GM18868 (cell line): Measurements from ENCODE around the gene CLEC4A.
"Not testable (repeated sequence)": the region's sequence is repeated elsewhere in the genome, so short reads cannot be mapped to it uniquely, and the experiment has no call there.

Experiments
- ATAC-seq: cut with Tn5 transposase; IDR thresholded peaks from one replicate; pipeline ENCODE4 v1.9.1; 2021; ENCODE audit warnings: mild to moderate bottlenecking, moderate library complexity; ENCODE audit not compliant: unreplicated experiment

CLEC4A gene

GRCh38 chr12:8133636-8134397 is 10.4 kb downstream of the CLEC4A start:
- not testable (repeated sequence) for ATAC-seq

DNA sequence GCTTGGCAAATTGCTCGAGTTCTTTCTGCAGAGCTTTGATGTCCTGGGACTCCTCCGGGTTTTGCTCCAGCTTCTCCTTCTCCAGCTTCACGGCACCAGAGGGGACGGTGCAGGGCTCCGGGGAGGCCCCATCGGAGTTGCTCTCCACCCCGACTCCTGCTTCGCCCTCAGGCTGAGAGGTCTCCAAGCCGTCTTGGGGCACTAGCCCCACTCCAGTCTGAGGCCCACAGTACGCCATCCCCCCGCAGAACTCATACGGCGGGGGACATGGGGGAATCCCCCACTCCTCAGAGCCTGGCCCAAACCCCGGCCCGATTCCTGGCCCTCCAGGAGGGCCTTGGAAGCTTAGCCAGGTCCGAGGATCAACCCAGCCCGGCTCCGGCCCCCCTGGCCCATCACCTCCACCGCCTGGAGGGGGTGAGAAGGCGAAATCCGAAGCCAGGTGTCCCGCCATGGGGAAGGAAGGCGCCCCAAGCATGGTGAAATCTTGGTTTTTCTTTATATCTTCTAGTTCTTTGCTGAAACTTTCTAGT is 11.0 kb downstream of the CLEC4A start:
- ATAC-seq = not testable (repeated sequence)

DNA sequence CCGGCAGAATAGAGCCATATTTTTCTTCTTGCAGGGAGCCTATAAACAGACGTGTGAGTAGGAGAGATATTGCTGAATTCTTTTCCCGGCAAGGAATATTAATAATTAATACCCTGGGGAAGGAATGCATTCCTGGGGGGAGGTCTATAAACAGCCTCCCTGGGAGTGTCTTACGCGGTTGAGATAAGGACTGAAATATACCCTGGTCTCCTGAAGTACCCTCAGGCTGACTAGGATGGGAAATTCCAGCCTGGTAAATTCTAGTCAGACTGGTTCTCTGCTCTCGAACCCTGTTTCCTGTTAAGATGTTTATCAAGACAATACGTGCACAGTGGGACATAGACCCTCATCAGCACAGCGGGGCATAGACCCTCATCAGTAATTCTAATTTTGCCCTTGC is 18.2 kb downstream of the CLEC4A start:
- not testable (repeated sequence) for ATAC-seq

- no peak for ATAC-seq
These were observed 19.8 kb downstream of the CLEC4A start for GRCh38 chr12:8143261-8143660.

DNA sequence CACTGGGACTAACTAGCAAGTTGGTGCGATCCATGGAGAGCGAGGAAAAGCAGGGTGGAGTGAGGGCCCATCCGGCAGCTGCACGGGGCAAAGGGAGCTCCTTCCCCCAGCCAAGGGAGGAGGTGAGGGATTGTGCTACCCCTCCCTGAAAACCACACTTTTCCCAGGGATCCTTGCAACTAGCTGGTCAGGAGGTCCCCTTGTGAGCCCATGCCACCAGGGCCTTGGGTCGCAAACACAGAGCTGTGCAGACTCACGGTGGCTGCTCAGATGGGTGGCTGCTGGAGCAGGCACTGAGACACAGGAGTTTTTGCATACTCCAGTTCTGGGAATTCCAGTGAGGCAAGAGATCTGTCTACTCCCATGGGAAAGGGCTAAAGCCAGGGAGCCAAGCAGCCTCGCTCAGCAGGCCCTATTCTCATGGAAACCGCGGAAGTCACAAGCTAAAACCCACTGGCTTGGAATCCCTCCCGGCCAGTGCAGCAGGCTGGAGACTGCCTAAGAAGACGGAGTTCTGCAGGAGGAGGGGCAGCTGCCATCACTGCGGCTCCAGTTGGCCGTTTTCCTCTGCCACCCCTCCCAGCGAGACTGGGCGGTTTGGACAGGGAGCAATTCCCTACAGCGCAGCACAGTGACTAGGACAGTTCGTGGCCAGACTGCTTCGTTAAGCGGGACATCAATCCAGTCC is 22.5 kb downstream of the CLEC4A start:
- ATAC-seq = no peak

- no peak for ATAC-seq
These were observed 23.0 kb downstream of the CLEC4A start for GRCh38 chr12:8146442-8146771.

DNA sequence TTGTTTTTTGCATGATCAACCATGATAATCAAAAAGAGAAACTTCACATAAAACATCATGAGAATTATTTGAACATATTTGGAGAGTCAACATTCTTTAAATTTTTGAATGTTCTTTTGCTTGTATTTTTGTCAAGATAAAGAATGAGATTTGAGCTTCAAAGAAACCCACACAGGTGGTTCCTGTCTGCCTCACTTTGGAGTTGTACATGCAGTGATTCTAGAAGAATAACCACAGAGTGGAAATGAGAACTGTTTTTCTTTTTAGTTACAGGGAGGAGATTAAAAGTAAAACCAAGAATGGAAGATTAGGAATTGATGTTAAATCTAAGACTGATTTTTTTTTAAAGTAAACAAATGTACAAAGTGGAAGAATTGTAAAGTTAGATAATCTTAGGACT is 31.1 kb downstream of the CLEC4A start:
- no peak for ATAC-seq

DNA sequence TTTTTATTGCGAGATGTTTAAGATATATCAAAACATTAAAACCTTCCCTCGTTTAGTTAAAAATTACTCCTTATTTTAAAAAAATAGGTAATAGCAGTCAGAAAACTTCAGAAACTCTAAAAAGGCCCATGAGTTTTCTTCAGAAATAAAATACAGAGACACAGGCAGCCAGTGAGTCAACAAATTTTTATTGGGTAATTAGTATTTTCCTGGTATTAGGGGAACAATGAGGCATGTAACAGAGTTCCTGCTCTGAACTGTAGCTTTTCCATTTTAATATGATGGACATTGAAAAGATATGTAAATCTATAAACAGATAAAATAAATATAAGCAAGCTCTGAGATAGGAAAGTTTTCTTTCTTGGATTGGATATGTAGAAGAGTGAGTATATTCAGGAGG is 33.0 kb downstream of the CLEC4A start:
- ATAC-seq = no peak

DNA sequence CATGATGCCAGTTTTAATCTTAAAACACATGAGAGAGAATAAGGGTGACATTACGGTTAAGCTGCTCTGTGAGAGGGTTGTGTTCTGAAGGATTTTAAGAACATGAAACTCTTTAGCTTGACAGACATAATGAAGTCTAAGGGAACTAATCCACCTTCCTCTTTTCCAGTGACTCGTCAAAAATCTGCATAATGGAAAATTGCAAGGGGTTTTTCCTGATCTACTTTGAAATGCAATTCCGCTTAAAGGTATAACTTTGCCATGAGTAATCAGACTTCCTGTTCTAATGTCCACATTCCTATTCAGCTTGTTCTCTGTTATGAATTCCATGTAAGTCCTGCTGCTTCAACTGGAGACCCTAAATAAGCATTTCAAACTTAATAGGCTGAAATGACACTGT is 33.4 kb downstream of the CLEC4A start, which contains the start of gene ZNF705A:
Gene ZNF705A (plus strand): TSS at position 171 of the 400 bp plus-strand sequence. CDS start 15,611 bp downstream, outside the sequence.
- ATAC-seq = no peak

DNA sequence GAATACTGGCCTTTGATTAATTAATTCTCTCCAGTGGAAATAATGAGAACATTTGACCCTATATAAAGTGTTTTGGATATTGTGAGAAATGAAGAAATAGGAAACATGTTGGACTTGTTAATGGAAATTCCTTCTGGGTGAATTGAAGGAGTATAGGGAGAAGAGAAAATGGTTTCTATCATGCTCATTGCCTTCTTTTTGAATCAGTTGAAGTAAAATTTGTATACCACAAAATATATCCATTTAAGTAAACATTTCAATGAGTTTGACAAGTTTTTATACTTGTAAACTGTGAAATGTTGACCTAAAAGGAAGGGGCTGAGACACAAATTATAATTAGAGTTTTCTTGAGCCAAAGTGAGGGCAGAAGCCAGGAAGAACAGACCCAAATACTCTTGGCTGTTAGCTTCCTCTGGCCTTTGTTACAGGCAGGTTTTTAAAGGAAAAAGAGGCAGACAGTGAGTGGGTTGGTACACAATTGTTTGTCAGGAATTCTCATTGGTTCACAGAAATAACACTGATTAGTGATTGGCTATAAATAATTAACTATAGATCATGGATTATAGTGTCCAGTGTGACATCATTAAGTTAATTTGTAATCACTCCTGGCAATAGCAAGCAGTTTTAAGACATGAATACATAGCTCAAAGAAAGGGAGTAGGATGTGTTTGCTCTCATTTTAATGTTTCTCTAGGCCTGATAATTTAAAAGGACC is 34.2 kb downstream of the CLEC4A start:
- ATAC-seq = no peak

GRCh38 chr12:8172911-8173310 is 49.5 kb downstream of the CLEC4A start:
- not testable (repeated sequence) for ATAC-seq

DNA sequence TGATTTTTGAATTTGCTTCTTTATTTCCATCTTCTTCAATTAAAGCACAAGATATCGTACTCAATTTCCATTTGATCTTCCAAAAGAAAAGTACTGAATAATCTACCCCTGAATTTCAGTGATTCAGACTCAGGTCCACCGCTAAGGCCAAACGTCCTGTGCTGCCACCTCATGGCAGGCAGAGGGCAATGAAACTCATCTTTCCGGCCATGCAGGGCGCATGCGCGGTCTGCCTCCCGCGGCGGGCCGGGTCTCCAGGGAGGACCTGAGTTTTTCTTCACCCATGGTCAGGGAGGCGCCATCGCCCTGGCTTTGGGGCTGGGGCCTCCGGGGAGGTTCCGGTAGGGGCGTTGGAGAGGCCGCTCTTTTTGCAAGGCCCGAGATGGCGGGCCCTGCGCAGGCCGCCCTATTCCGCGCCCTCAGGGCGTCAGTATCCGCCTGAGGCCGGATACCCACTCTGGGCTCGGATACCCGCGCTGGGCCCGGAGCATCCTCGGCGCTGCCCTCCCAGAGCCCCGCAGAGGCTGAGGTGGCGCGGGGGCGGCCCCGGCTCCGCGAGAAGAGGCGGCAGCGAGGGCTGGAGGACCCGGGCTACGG is 56.7 kb downstream of the CLEC4A start:
- not testable (repeated sequence) for ATAC-seq

GRCh38 chr12:8181271-8181670 is 57.9 kb downstream of the CLEC4A start:
- ATAC-seq = not testable (repeated sequence)

- ATAC-seq = not testable (repeated sequence)
These were observed 59.5 kb downstream of the CLEC4A start for GRCh38 chr12:8182923-8183322.

- ATAC-seq = not testable (repeated sequence)
These were observed 59.9 kb downstream of the CLEC4A start for GRCh38 chr12:8183346-8183745.

GRCh38 chr12:8184206-8184605 is 60.8 kb downstream of the CLEC4A start:
- ATAC-seq = not testable (repeated sequence)

- not testable (repeated sequence) for ATAC-seq
These were observed 64.7 kb downstream of the CLEC4A start for GRCh38 chr12:8188088-8188487.
